Measurements from ENCODE around the gene PLEK. TPM values are rescaled to one million over a fixed set of nuclear protein-coding genes. Genes with fewer than 3 reads are reported as not detected.

PLEK gene
- total RNA-seq, 1 experiment from 2014 or later, result not detected

DNA sequence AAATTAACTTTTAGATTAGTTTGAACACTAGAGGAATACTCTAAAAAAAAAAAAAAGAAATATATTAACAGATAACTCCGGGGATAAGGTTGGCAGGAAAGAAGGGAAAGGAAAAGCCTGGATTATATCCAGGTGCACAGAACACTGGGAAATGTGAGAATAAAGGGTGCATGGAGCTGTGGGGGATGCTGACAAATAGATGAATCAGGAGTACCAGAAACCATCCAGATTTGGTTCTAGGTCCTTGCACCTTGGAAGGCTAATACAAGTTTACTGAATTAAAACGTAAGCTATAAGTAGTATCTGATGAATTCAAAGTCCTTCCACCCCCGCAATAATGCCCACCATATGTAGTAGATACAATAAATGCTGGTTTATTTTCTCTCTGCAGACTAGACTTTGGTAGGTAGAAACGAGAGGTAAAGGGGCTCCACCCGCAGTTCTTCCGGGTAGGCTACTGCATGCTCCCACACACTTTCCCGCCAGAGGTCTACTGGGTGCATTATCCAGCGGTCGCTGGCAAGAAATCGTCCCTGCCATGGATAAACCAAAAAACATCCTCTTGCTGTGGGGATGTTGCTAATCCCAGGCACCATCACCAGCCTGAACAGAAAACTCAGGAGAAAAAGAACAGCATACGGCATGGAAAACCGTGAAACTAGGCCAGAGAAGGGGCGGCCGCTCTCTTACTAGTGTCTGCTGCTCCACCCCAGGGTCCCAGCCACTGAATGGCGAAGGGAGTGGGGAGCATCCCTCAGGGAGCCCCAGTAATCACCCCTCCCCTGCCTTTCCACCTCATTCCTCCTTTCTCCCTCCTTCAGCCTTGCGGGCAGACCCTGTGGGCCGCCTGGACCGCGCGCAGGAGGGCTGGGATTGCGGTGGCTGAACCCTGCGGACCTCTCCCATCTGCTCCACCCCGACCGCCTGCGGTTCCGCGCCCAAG, 46.8 kb upstream of the PLEK start:
- H4K20me1 ChIP-seq (ENCODE audit: low read length), result no peaks in the 10 kb centered on the region
- peaks cover 16% of the 10 kb centered on the region for H3K4me1 ChIP-seq (ENCODE audit: insufficient read depth, low read length)
- no peaks in the 10 kb centered on the region for H3K36me3 ChIP-seq (ENCODE audit: low read depth, low read length)
- no peaks in the 10 kb centered on the region for H3K27me3 ChIP-seq (ENCODE audit: low read length)
- H3K79me2 ChIP-seq (ENCODE audit: low read length), result peaks cover 14% of the 10 kb centered on the region
- no peak for DNase-seq
- H3K27ac ChIP-seq (ENCODE audit: low read length), result no peak overlapping the region
- no peak for ATAC-seq
- peak overlapping the region; percentile 73; the same call in 1 of the 2 replicates for H3K9ac ChIP-seq (ENCODE audit: low read length)
- POLR2A ChIA-PET (ENCODE audit: unreplicated experiment), result no interaction called here
- intact Hi-C loops (cut with micrococcal nuclease), result no loop called here
- H3K4me3 ChIP-seq (ENCODE audit: low read length), result peak overlapping the region; percentile 86
- H3K9me2 ChIP-seq (replicated peaks; ENCODE audit: low read length), result no peaks in the 10 kb centered on the region
- H3K9me3 ChIP-seq (ENCODE audit: low read length), result no peaks in the 10 kb centered on the region
- H3K4me2 ChIP-seq (ENCODE audit: low read length), result peak overlapping the region; percentile 95
- CTCF ChIA-PET, result no interaction called here
- TF ChIP-seq EZH2 (IDR thresholded peaks at IDR 0.05; ENCODE audit: low read length, unreplicated experiment), result no peak
- TF ChIP-seq EZH2phosphoT487 (IDR thresholded peaks at IDR 0.05; ENCODE audit: borderline replicate concordance, low read length), result no peak
- TF ChIP-seq, protein P1, sequence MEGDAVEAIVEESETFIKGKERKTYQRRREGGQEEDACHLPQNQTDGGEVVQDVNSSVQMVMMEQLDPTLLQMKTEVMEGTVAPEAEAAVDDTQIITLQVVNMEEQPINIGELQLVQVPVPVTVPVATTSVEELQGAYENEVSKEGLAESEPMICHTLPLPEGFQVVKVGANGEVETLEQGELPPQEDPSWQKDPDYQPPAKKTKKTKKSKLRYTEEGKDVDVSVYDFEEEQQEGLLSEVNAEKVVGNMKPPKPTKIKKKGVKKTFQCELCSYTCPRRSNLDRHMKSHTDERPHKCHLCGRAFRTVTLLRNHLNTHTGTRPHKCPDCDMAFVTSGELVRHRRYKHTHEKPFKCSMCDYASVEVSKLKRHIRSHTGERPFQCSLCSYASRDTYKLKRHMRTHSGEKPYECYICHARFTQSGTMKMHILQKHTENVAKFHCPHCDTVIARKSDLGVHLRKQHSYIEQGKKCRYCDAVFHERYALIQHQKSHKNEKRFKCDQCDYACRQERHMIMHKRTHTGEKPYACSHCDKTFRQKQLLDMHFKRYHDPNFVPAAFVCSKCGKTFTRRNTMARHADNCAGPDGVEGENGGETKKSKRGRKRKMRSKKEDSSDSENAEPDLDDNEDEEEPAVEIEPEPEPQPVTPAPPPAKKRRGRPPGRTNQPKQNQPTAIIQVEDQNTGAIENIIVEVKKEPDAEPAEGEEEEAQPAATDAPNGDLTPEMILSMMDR (conservative IDR thresholded peaks at IDR 0.05; ENCODE audit: low read depth, low read length), result no peak
- H3F3A ChIP-seq (ENCODE audit: low read length, unreplicated experiment), result no peaks in the 10 kb centered on the region
- peak overlapping the region; percentile 96; the same call in 1 of the 2 replicates for H2AFZ ChIP-seq (ENCODE audit: low read length)
- TSS peak; percentile 23 for BruUV-seq (replicated peaks)

DNA sequence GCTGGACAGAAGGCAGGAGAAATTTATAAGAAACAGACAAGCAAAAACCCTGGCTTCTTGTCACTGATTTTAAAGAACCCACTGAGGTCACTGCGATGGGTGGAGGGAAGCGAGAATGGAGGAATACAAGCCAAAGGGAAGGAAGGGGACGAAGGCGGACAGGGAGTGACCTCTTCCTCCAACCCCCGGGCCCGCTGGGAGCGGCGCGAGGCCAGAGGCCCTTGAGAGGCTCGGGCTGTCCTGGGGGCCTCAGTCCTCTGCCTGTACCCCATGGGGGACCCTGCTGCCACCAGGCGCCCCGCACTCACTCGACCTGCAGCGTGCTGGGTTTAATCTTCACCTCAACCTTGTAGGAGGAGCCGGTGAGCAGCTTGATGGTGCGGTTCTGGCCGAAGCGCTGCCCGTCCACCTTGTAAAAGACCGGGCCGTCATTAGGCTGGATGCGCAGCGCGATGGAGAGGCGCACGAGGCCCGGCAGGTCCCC, 46.1 kb upstream of the PLEK start:
- H3K4me3 ChIP-seq (ENCODE audit: low read length), result peak overlapping the region; percentile 86
- peak; percentile 45 for ATAC-seq

More for the DNA sequence above, 46.1 kb upstream of the PLEK start:
- peaks cover 16% of the 10 kb centered on the region for H3K4me1 ChIP-seq (ENCODE audit: insufficient read depth, low read length)
- no peaks in the 10 kb centered on the region for H3F3A ChIP-seq (ENCODE audit: low read length, unreplicated experiment)
- H4K20me1 ChIP-seq (ENCODE audit: low read length), result no peaks in the 10 kb centered on the region
- no TSS peak for BruUV-seq (replicated peaks)
- H3K36me3 ChIP-seq (ENCODE audit: low read depth, low read length), result no peaks in the 10 kb centered on the region
- peak overlapping the region; percentile 73 for H3K9ac ChIP-seq (ENCODE audit: low read length)
- H3K4me2 ChIP-seq (ENCODE audit: low read length), result peak overlapping the region; percentile 95
- H3K27ac ChIP-seq (ENCODE audit: low read length), result no peak overlapping the region
- no peak for DNase-seq
- TF ChIP-seq, protein P1 (conservative IDR thresholded peaks at IDR 0.05; ENCODE audit: low read depth, low read length), result no peak
- no peak for TF ChIP-seq EZH2phosphoT487 (IDR thresholded peaks at IDR 0.05; ENCODE audit: borderline replicate concordance, low read length)
- no peak for TF ChIP-seq EZH2 (IDR thresholded peaks at IDR 0.05; ENCODE audit: low read length, unreplicated experiment)
- H3K27me3 ChIP-seq (ENCODE audit: low read length), result no peaks in the 10 kb centered on the region
- peak overlapping the region; percentile 96 for H2AFZ ChIP-seq (ENCODE audit: low read length)
- intact Hi-C loops (cut with micrococcal nuclease), result no loop called here
- ChIA-PET POLR2A (ENCODE audit: unreplicated experiment) (interaction anchor here (0.6 kb wide), 1 partner anchor 20 kb away, joined by 3 read pairs; no protein-coding TSS in a partner anchor), CTCF (no interaction called here)
- H3K9me3 ChIP-seq (ENCODE audit: low read length), result no peaks in the 10 kb centered on the region
- no peaks in the 10 kb centered on the region for H3K9me2 ChIP-seq (replicated peaks; ENCODE audit: low read length)
- peaks cover 14% of the 10 kb centered on the region for H3K79me2 ChIP-seq (ENCODE audit: low read length)

Measured in PC-3 (cell line).